ENCODE results near the gene MRPL10.

MRPL10 gene

GRCh38 chr17:47812146-47812920 lies 19.0 kb downstream of the MRPL10 start:
- DNase-seq = no peak

GRCh38 chr17:47811709-47812108 lies 19.6 kb downstream of the MRPL10 start:
- DNase-seq = no peak

GRCh38 chr17:47810901-47811635 lies 20.3 kb downstream of the MRPL10 start:
- no peak for DNase-seq

GRCh38 chr17:47810200-47810821 lies 21.0 kb downstream of the MRPL10 start:
- peak; percentile 42 for DNase-seq

- DNase-seq = no peak
Measured at GRCh38 chr17:47808830-47809480, 22.4 kb downstream of the MRPL10 start.

GRCh38 chr17:47808036-47808829 lies 23.1 kb downstream of the MRPL10 start:
- DNase-seq = no peak

- DNase-seq = no peak
Measured at GRCh38 chr17:47807421-47807820, 23.9 kb downstream of the MRPL10 start.

- no peak for DNase-seq
Measured at GRCh38 chr17:47806913-47807255, 24.5 kb downstream of the MRPL10 start.

GRCh38 chr17:47806026-47806912 lies 25.1 kb downstream of the MRPL10 start:
- DNase-seq = no peak

- DNase-seq = no peak
Measured at GRCh38 chr17:47804461-47804860, 26.9 kb downstream of the MRPL10 start.

GRCh38 chr17:47803751-47804150 lies 27.6 kb downstream of the MRPL10 start:
- no peak for DNase-seq

- DNase-seq = no peak
Measured at GRCh38 chr17:47803201-47803600, 28.1 kb downstream of the MRPL10 start.

GRCh38 chr17:47802341-47803022 lies 28.9 kb downstream of the MRPL10 start:
- peak; percentile 46 for DNase-seq

- no peak for DNase-seq
Measured at GRCh38 chr17:47801906-47802305, 29.4 kb downstream of the MRPL10 start.

- no peak for DNase-seq
Measured at GRCh38 chr17:47801176-47801765, 30.1 kb downstream of the MRPL10 start.

- no peak for DNase-seq
Measured at GRCh38 chr17:47800686-47801085, 30.7 kb downstream of the MRPL10 start.

- DNase-seq = peak; percentile 32
Measured at GRCh38 chr17:47797797-47798196, 33.5 kb downstream of the MRPL10 start.

- no peak for DNase-seq
Measured at GRCh38 chr17:47792979-47793378, 38.4 kb downstream of the MRPL10 start.

- DNase-seq = no peak
Measured at GRCh38 chr17:47792457-47792856, 38.9 kb downstream of the MRPL10 start.

- DNase-seq = no peak
Measured at GRCh38 chr17:47791025-47791424, 40.3 kb downstream of the MRPL10 start.
